OCI-LY3 (cell line): ENCODE measurements around the gene HBA2.
"Not testable (repeated sequence)": the region's sequence is repeated elsewhere in the genome, so short reads cannot be mapped to it uniquely, and the experiment has no call there.

ENCODE experiments used
- CTCF ChIP-seq: fragments of 200-600, 300-600 bp; sonication (generic); IDR thresholded peaks from 2 replicates; pipeline ENCODE4 v1.5.1; 2014; ENCODE audit warnings: antibody characterized with exemption, low read length, low read depth
- EZH2phosphoT487 ChIP-seq: fragments of 200-600 bp; shearing (Covaris generic); IDR thresholded peaks from 2 replicates; pipeline ENCODE4 v1.6.1; 2018; ENCODE audit warnings: antibody characterized with exemption, mixed run types, low read depth

GRCh38 chr16:172374-172941 is at the start of gene HBA2:
- not testable (repeated sequence) for TF ChIP-seq CTCF, EZH2phosphoT487
